ENCODE measurements around the gene SLCO4A1.

SLCO4A1 gene

GRCh38 chr20:62656919-62657588 is 14.8 kb downstream of the SLCO4A1 start:
- no CpG with 5 or more reads among the region's 37 CpGs for WGBS (ENCODE audit: extremely low coverage, insufficient coverage, insufficient read length)
- Histone ChIP-seq H3K18ac (ENCODE audit: low read length) (no peak overlapping the region), H3K9me3 (ENCODE audit: insufficient read depth, low read depth, low read length) (no peaks in the 10 kb centered on the region), H3K4ac (ENCODE audit: low read depth, low read length) (no peak overlapping the region), H3K4me1 (ENCODE audit: control insufficient read depth in 1 of 2, insufficient read depth in 2 of 2, low read length in 2 of 2) (peaks cover 5 to 8% of the 10 kb centered on the region in 2 experiments), H3K27ac (ENCODE audit: low read depth, low read length) (no peak overlapping the region), H3K79me1 (ENCODE audit: low read length) (no peaks in the 10 kb centered on the region), H3K14ac (ENCODE audit: low read length) (no peak overlapping the region), H3K27me3 (ENCODE audit: insufficient read depth, low read length) (no peaks in the 10 kb centered on the region), H2BK5ac (ENCODE audit: low read depth, low read length, poor library complexity) (no peak overlapping the region), H2BK12ac (ENCODE audit: low read length) (no peak overlapping the region), H4K8ac (ENCODE audit: low read depth, low read length) (no peak overlapping the region), H3K23ac (ENCODE audit: low read length) (no peak overlapping the region), H3K79me2 (ENCODE audit: control insufficient read depth, insufficient read depth, low read length, poor library complexity) (no peaks in the 10 kb centered on the region), H4K12ac (ENCODE audit: low read depth, low read length) (no peak overlapping the region), H2AK5ac (ENCODE audit: low read length) (no peak overlapping the region), H2AFZ (ENCODE audit: insufficient read depth, low read length, poor library complexity) (no peak overlapping the region), H3K36me3 (ENCODE audit: control insufficient read depth in 1 of 2, insufficient read depth in 2 of 2, low read length in 2 of 2) (no peaks in the 10 kb centered on the region), H3K9ac (ENCODE audit: low read length) (no peak overlapping the region), H3K4me3 (ENCODE audit: low read depth, low read length) (no peak overlapping the region), H2BK120ac (ENCODE audit: insufficient read depth, low read length, poor library complexity) (no peak overlapping the region), H4K91ac (ENCODE audit: low read depth, low read length) (no peak overlapping the region), H3K4me2 (ENCODE audit: low read length) (no peak overlapping the region)
- DNase-seq = peak; percentile 61 to 78

GRCh38 chr20:62657589-62657942 is 15.3 kb downstream of the SLCO4A1 start:
- no peaks in the 10 kb centered on the region for H3K79me2 ChIP-seq (ENCODE audit: control insufficient read depth, insufficient read depth, low read length, poor library complexity)
- no peak overlapping the region for H4K91ac ChIP-seq (ENCODE audit: low read depth, low read length)
- H3K14ac ChIP-seq (ENCODE audit: low read length) = no peak overlapping the region
- H3K18ac ChIP-seq (ENCODE audit: low read length) = no peak overlapping the region
- DNase-seq = peak in 1 of 2 donors; percentile 50
- no peak overlapping the region for H3K27ac ChIP-seq (ENCODE audit: low read depth, low read length)
- H2AFZ ChIP-seq (ENCODE audit: insufficient read depth, low read length, poor library complexity) = no peak overlapping the region
- H3K9me3 ChIP-seq (ENCODE audit: insufficient read depth, low read depth, low read length) = no peaks in the 10 kb centered on the region
- H3K9ac ChIP-seq (ENCODE audit: low read length) = no peak overlapping the region
- no peak overlapping the region for H3K4me3 ChIP-seq (ENCODE audit: low read depth, low read length)
- H4K8ac ChIP-seq (ENCODE audit: low read depth, low read length) = no peak overlapping the region
- no peaks in the 10 kb centered on the region for H3K79me1 ChIP-seq (ENCODE audit: low read length)
- H3K36me3 ChIP-seq (ENCODE audit: control insufficient read depth in 1 of 2, insufficient read depth in 2 of 2, low read length in 2 of 2) = no peaks in the 10 kb centered on the region
- peaks cover 2 to 4% of the 10 kb centered on the region in 2 experiments for H3K4me1 ChIP-seq (ENCODE audit: control insufficient read depth in 1 of 2, insufficient read depth in 2 of 2, low read length in 2 of 2)
- H2BK120ac ChIP-seq (ENCODE audit: insufficient read depth, low read length, poor library complexity) = no peak overlapping the region
- no peak overlapping the region for H3K4ac ChIP-seq (ENCODE audit: low read depth, low read length)
- no peak overlapping the region for H2BK5ac ChIP-seq (ENCODE audit: low read depth, low read length, poor library complexity)
- no peak overlapping the region for H4K12ac ChIP-seq (ENCODE audit: low read depth, low read length)
- H3K4me2 ChIP-seq (ENCODE audit: low read length) = no peak overlapping the region
- H3K23ac ChIP-seq (ENCODE audit: low read length) = no peak overlapping the region
- no peaks in the 10 kb centered on the region for H3K27me3 ChIP-seq (ENCODE audit: insufficient read depth, low read length)
- WGBS (ENCODE audit: extremely low coverage, insufficient coverage, insufficient read length) = no CpG with 5 or more reads among the region's 7 CpGs
- H2BK12ac ChIP-seq (ENCODE audit: low read length) = no peak overlapping the region
- no peak overlapping the region for H2AK5ac ChIP-seq (ENCODE audit: low read length)

- no peak overlapping the region for H4K12ac ChIP-seq (ENCODE audit: low read depth, low read length)
- no peak for DNase-seq
- no CpG with 5 or more reads among the region's 19 CpGs for WGBS (ENCODE audit: extremely low coverage, insufficient coverage, insufficient read length)
These were observed 15.7 kb downstream of the SLCO4A1 start for GRCh38 chr20:62657956-62658355.

GRCh38 chr20:62658593-62659178 is 16.4 kb downstream of the SLCO4A1 start:
- no CpG with 5 or more reads among the region's 25 CpGs for WGBS (ENCODE audit: extremely low coverage, insufficient coverage, insufficient read length)
- no peak overlapping the region for H4K12ac ChIP-seq (ENCODE audit: low read depth, low read length)

More at GRCh38 chr20:62657956-62658355, 15.7 kb downstream of the SLCO4A1 start:
- H2AFZ ChIP-seq (ENCODE audit: insufficient read depth, low read length, poor library complexity) = no peak overlapping the region
- H4K91ac ChIP-seq (ENCODE audit: low read depth, low read length) = no peak overlapping the region
- no peak overlapping the region for H3K27ac ChIP-seq (ENCODE audit: low read depth, low read length)
- H3K4ac ChIP-seq (ENCODE audit: low read depth, low read length) = no peak overlapping the region
- no peak overlapping the region for H3K4me2 ChIP-seq (ENCODE audit: low read length)
- H3K36me3 ChIP-seq (ENCODE audit: control insufficient read depth in 1 of 2, insufficient read depth in 2 of 2, low read length in 2 of 2) = no peaks in the 10 kb centered on the region
- H4K8ac ChIP-seq (ENCODE audit: low read depth, low read length) = no peak overlapping the region
- no peak overlapping the region for H3K4me3 ChIP-seq (ENCODE audit: low read depth, low read length)
- no peaks in the 10 kb centered on the region for H3K4me1 ChIP-seq (ENCODE audit: control insufficient read depth in 1 of 2, insufficient read depth in 2 of 2, low read length in 2 of 2)
- no peak overlapping the region for H2BK120ac ChIP-seq (ENCODE audit: insufficient read depth, low read length, poor library complexity)
- no peak overlapping the region for H3K9ac ChIP-seq (ENCODE audit: low read length)
- H3K79me2 ChIP-seq (ENCODE audit: control insufficient read depth, insufficient read depth, low read length, poor library complexity) = no peaks in the 10 kb centered on the region
- no peak overlapping the region for H3K18ac ChIP-seq (ENCODE audit: low read length)
- H2BK5ac ChIP-seq (ENCODE audit: low read depth, low read length, poor library complexity) = no peak overlapping the region
- no peaks in the 10 kb centered on the region for H3K27me3 ChIP-seq (ENCODE audit: insufficient read depth, low read length)
- no peak overlapping the region for H2AK5ac ChIP-seq (ENCODE audit: low read length)
- no peaks in the 10 kb centered on the region for H3K9me3 ChIP-seq (ENCODE audit: insufficient read depth, low read depth, low read length)
- no peak overlapping the region for H2BK12ac ChIP-seq (ENCODE audit: low read length)
- H3K23ac ChIP-seq (ENCODE audit: low read length) = no peak overlapping the region
- no peaks in the 10 kb centered on the region for H3K79me1 ChIP-seq (ENCODE audit: low read length)
- no peak overlapping the region for H3K14ac ChIP-seq (ENCODE audit: low read length)

More at GRCh38 chr20:62658593-62659178, 16.4 kb downstream of the SLCO4A1 start:
- Histone ChIP-seq H4K91ac (ENCODE audit: low read depth, low read length) (no peak overlapping the region), H3K79me2 (ENCODE audit: control insufficient read depth, insufficient read depth, low read length, poor library complexity) (no peaks in the 10 kb centered on the region), H2AK5ac (ENCODE audit: low read length) (no peak overlapping the region), H3K27me3 (ENCODE audit: insufficient read depth, low read length) (no peaks in the 10 kb centered on the region), H2BK12ac (ENCODE audit: low read length) (no peak overlapping the region), H3K23ac (ENCODE audit: low read length) (no peak overlapping the region), H2BK5ac (ENCODE audit: low read depth, low read length, poor library complexity) (no peak overlapping the region), H3K79me1 (ENCODE audit: low read length) (no peaks in the 10 kb centered on the region), H3K36me3 (ENCODE audit: control insufficient read depth in 1 of 2, insufficient read depth in 2 of 2, low read length in 2 of 2) (no peaks in the 10 kb centered on the region), H3K4me2 (ENCODE audit: low read length) (no peak overlapping the region), H2BK120ac (ENCODE audit: insufficient read depth, low read length, poor library complexity) (no peak overlapping the region), H3K4me1 (ENCODE audit: control insufficient read depth in 1 of 2, insufficient read depth in 2 of 2, low read length in 2 of 2) (no peaks in the 10 kb centered on the region), H3K4me3 (ENCODE audit: low read depth, low read length) (no peak overlapping the region), H3K18ac (ENCODE audit: low read length) (no peak overlapping the region), H3K9me3 (ENCODE audit: insufficient read depth, low read depth, low read length) (no peaks in the 10 kb centered on the region), H3K27ac (ENCODE audit: low read depth, low read length) (no peak overlapping the region), H3K14ac (ENCODE audit: low read length) (no peak overlapping the region), H3K4ac (ENCODE audit: low read depth, low read length) (no peak overlapping the region), H3K9ac (ENCODE audit: low read length) (no peak overlapping the region), H4K8ac (ENCODE audit: low read depth, low read length) (no peak overlapping the region), H2AFZ (ENCODE audit: insufficient read depth, low read length, poor library complexity) (no peak overlapping the region)
- no peak for DNase-seq

Measured in trophoblast cell (in vitro differentiated cells and primary cell).